SH-SY5Y (cell line): ENCODE measurements around the gene TMEM164.

Experiments used
- GATA2 ChIP-seq: IDR thresholded peaks from 2 replicates; pipeline ENCODE4 v1.6.1; 2011; ENCODE audit warnings: mild to moderate bottlenecking, low read depth, low read length
- GATA3 ChIP-seq: IDR thresholded peaks from 2 replicates; pipeline ENCODE4 v1.6.1; 2011; ENCODE audit warnings: low read depth, mild to moderate bottlenecking, low read length, moderate library complexity

- TF ChIP-seq GATA2 = no peak
- TF ChIP-seq GATA3 = no peak
These were observed 78.4 kb downstream of the TMEM164 start for GRCh38 chrX:110081320-110081719.
